Activated naive CD8-positive, alpha-beta T cell treated with anti-CD3 and anti-CD28 coated beads, Interleukin-2, amount 10 ng/mL, durations not matched to agents 7 days and 5 days (primary cell): Measurements from ENCODE around the gene ICAM5. TPM values are rescaled to one million over a fixed set of nuclear protein-coding genes. Genes with fewer than 3 reads are reported as not detected.
"Not testable (repeated sequence)": the region's sequence is repeated elsewhere in the genome, so short reads cannot be mapped to it uniquely, and the experiment has no call there.

Source experiments
- ATAC-seq: fragments of 150-1000 bp; cut with Tn5 transposase; one replicate; pipeline ENCODE4 v1.10.0; 2021; ENCODE audit warnings: low read depth, moderate library complexity
- POLR2A ChIA-PET: fragments of 350-600 bp; sonication (Branson Sonifier 250); formaldehyde crosslinking; loops from one replicate; lab custom pipeline; 2021; ENCODE audit warnings: antibody characterized with exemption; lab: Charles Lee
- DNase-seq: peaks from one replicate; pipeline ENCODE4 v3.0.0; 2021
- H3K27ac Mint-ChIP-seq: one replicate; pipeline ENCODE4 v1.8.0; 2022; ENCODE audit warnings: mild to moderate bottlenecking, mixed read lengths
- H3K27me3 Mint-ChIP-seq: one replicate; pipeline ENCODE4 v1.8.0; 2022; ENCODE audit warnings: mild to moderate bottlenecking, moderate library complexity, mixed read lengths
- H3K36me3 Mint-ChIP-seq: one replicate; pipeline ENCODE4 v1.8.0; 2021; ENCODE audit warnings: mild to moderate bottlenecking, mixed read lengths
- H3K4me1 Mint-ChIP-seq: one replicate; pipeline ENCODE4 v1.8.0; 2021; ENCODE audit warnings: mixed read lengths
- H3K4me3 Mint-ChIP-seq: one replicate; pipeline ENCODE4 v1.8.0; 2022; ENCODE audit warnings: mild to moderate bottlenecking, moderate library complexity, mixed read lengths
- H3K9me3 Mint-ChIP-seq: one replicate; pipeline ENCODE4 v1.8.0; 2021; ENCODE audit warnings: mixed read lengths
- total RNA-seq, 2 experiments: library from RNA; stranded (reverse); gene quantifications; one replicate each; pipeline ENCODE4 v1.2.3, GENCODE V29; 2021

ICAM5 gene
- total RNA-seq, 2 experiments from 2014 or later, result 0.62 to 0.83 TPM

DNA sequence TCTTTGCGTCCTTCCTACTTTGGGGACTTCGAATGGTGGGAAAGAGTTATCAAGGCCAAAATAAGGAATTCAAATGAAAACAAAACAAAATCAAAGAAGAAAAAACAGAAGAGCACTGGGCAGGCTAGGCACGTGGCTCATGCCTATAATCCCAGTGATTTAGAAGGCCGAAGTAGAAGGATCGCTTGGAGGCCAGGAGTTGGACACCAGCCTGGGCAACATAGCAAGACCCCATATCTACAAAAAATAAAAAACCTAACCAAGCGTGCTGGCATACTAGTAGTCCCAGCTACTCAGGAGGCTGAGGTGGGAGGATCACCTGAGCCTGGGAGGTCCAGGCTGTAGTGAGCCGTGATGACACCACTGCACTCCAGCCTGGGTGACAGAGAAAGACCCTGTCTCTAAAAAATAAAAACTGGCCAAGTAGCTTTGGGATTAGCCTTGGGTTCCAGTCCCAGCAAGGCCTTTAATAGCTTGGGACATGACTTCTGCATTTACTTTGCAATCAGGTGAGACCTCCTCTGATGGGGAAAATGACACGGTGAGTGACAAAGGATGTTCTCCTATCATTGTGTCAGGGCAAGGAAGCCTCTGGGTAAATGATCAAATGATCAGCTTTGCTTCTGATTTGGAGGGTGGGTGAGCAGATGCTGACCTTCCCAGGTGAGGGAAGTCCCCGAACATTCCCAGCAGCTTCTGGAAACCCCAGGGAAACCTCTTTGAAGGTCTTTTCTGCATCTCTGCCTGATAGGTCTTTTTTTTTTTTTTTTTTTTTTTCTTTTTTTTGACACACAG is 11.8 kb upstream of the ICAM5 start:
- H3K27me3 Mint-ChIP-seq, result no peaks in the 10 kb centered on the region
- H3K9me3 Mint-ChIP-seq, result no peaks in the 10 kb centered on the region
- DNase-seq (no peak), ATAC-seq (no peak)
- POLR2A ChIA-PET, result interaction anchor here (1.1 to 1.2 kb wide), 2 partner anchors 9 to 11 kb away, joined by 4 to 5 read pairs; partner anchors contain the start of gene ICAM4
- H3K4me1 Mint-ChIP-seq, result peaks cover 13% of the 10 kb centered on the region
- no peak overlapping the region for H3K27ac Mint-ChIP-seq
- peaks cover 12% of the 10 kb centered on the region for H3K36me3 Mint-ChIP-seq
- no peak overlapping the region for H3K4me3 Mint-ChIP-seq

DNA sequence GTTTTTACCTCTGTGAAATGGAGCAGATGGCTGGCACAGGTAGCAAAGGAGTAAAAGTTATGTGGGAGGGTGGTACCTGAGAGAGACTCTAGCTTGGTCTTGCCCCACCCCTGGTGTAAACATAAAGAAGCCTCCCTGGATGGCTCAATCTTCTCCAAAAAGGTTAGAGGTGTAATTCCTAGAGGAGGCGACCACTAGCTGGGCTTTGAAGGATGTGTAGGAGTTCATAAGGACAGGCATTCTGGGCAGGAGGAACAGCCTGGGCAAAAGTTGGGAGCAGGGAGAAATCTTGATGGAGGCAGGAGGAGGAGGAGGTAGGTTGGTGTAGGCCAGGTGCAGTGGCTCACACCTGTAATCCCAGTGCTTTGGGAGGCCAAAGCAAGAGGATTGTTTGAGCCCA is 10.8 kb upstream of the ICAM5 start:
- H3K27ac Mint-ChIP-seq, result peak overlapping the region; percentile 60
- no peak overlapping the region for H3K4me3 Mint-ChIP-seq
- H3K4me1 Mint-ChIP-seq, result peaks cover 13% of the 10 kb centered on the region
- H3K36me3 Mint-ChIP-seq, result peaks cover 12% of the 10 kb centered on the region
- DNase-seq, result no peak
- no peaks in the 10 kb centered on the region for H3K9me3 Mint-ChIP-seq
- POLR2A ChIA-PET, result interaction anchor here (0.6 to 2.5 kb wide), 2 partner anchors 8 to 110 kb away, joined by 3 to 26 read pairs; partner anchors contain the start of gene ICAM1
- ATAC-seq, result no peak
- no peaks in the 10 kb centered on the region for H3K27me3 Mint-ChIP-seq

DNA sequence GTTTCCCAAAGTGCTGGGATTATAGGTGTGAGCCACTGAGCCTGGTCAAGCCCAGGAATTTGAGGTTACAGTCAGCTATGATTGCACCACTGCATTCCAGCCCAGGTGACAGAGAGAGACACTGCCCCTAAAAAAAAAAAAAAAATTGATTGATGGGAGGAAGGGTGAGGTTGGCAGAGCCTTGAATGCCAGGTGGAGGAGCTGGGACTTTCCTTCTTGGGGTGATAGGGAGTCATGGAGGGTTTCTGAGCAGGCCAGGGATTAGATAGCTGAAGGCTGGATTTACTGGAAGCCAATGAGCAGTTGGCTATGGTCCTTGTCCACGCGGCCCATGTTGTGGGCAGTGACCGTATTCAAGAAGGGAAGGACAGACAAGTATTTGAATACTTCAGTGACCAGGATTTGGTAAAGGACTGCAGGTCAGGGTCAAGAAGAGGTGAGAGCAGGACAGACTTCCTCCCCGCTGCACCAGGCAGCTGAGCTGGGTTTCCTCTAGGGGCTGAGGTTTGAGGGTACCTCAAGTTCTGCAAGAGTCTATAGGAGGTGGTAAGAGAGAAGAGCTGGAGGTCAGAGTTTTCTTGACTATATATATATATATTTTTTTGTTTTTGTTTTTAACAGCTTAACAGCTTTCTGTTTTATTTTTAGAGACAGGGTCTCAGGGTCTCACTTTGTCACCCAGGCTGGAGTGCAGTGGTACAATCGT is 9.9 kb upstream of the ICAM5 start:
- no peak for DNase-seq
- peaks cover 11% of the 10 kb centered on the region for H3K4me1 Mint-ChIP-seq
- POLR2A ChIA-PET, result interaction anchor here (0.6 to 2.5 kb wide), 5 partner anchors 9 to 148 kb away, joined by 3 to 26 read pairs (median 3); partner anchors contain the start of gene ICAM1
- peak overlapping the region; percentile 36 for H3K27ac Mint-ChIP-seq
- no peaks in the 10 kb centered on the region for H3K27me3 Mint-ChIP-seq
- peak; percentile 66 for ATAC-seq
- peaks cover 16% of the 10 kb centered on the region for H3K36me3 Mint-ChIP-seq
- no peaks in the 10 kb centered on the region for H3K9me3 Mint-ChIP-seq
- peak overlapping the region; percentile 7 for H3K4me3 Mint-ChIP-seq

- H3K27me3 Mint-ChIP-seq, H3K27ac Mint-ChIP-seq, ATAC-seq, H3K4me3 Mint-ChIP-seq, POLR2A ChIA-PET, H3K9me3 Mint-ChIP-seq, DNase-seq: not testable (repeated sequence)
- Mint-ChIP-seq H3K4me1 (peaks cover 29% of the 10 kb centered on the region), H3K36me3 (peaks cover 23% of the 10 kb centered on the region)
Measured at GRCh38 chr19:10282043-10282442, 7.7 kb upstream of the ICAM5 start.

DNA sequence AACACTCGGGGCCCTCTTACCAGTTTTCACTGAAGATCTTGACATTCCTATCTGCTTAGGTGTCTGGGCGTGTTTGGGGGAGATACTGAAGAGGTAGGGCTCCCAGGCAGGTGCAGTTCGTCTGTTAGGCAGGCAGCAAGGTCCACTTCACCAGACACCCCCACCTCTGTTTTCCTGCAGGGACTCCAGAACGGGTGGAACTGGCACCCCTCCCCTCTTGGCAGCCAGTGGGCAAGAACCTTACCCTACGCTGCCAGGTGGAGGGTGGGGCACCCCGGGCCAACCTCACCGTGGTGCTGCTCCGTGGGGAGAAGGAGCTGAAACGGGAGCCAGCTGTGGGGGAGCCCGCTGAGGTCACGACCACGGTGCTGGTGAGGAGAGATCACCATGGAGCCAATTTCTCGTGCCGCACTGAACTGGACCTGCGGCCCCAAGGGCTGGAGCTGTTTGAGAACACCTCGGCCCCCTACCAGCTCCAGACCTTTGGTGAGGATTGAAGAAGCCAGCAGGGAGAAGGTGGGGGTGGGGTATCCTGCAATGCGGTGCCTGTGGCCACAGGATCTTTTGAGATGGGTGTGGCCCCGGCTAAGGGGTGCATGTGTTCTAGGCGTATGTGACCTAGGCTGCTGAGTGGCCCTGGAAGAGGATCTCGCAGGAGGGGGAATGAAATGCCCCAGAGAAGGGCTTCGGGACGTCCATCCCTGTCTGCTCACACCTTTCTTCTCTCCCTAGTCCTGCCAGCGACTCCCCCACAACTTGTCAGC is 6.3 kb upstream of the ICAM5 start:
- ATAC-seq (no peak), DNase-seq (no peak)
- H3K27me3 Mint-ChIP-seq, result peaks cover 10% of the 10 kb centered on the region
- no peaks in the 10 kb centered on the region for H3K9me3 Mint-ChIP-seq
- H3K36me3 Mint-ChIP-seq, result peaks cover 22% of the 10 kb centered on the region
- POLR2A ChIA-PET, result interaction anchor here (1.9 kb wide), 1 partner anchor 12 kb away, joined by 7 read pairs; the partner anchor contains the start of gene ICAM1
- no peak overlapping the region for H3K4me3 Mint-ChIP-seq
- peaks cover 33% of the 10 kb centered on the region for H3K4me1 Mint-ChIP-seq
- H3K27ac Mint-ChIP-seq, result no peak overlapping the region

- Mint-ChIP-seq H3K27ac (no peak overlapping the region), H3K36me3 (peaks cover 19% of the 10 kb centered on the region), H3K9me3 (no peaks in the 10 kb centered on the region), H3K4me3 (no peak overlapping the region), H3K4me1 (peaks cover 37% of the 10 kb centered on the region), H3K27me3 (peaks cover 18% of the 10 kb centered on the region)
- POLR2A ChIA-PET, result interaction anchor here (1.4 to 1.9 kb wide), 2 partner anchors 13 to 96 kb away, joined by 4 to 7 read pairs; partner anchors contain the start of genes ICAM1 and TYK2
- ATAC-seq (no peak), DNase-seq (no peak)
Measured at GRCh38 chr19:10284065-10284959, 5.4 kb upstream of the ICAM5 start.

DNA sequence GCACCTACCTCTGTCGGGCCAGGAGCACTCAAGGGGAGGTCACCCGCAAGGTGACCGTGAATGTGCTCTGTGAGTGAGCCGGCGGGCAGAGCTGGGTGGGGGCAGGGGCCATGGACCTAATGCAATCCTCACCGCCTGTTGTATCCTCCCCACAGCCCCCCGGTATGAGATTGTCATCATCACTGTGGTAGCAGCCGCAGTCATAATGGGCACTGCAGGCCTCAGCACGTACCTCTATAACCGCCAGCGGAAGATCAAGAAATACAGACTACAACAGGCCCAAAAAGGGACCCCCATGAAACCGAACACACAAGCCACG is 4.8 kb upstream of the ICAM5 start:
- peaks cover 35% of the 10 kb centered on the region for H3K4me1 Mint-ChIP-seq
- H3K27me3 Mint-ChIP-seq, result peaks cover 20% of the 10 kb centered on the region
- no peak overlapping the region for H3K4me3 Mint-ChIP-seq
- POLR2A ChIA-PET, result interaction anchor here (1.4 to 3.1 kb wide), 3 partner anchors 14 to 95 kb away, joined by 4 to 49 read pairs (median 7); partner anchors contain the start of genes ICAM1 and TYK2
- ATAC-seq, result no peak
- no peak overlapping the region for H3K27ac Mint-ChIP-seq
- no peaks in the 10 kb centered on the region for H3K9me3 Mint-ChIP-seq
- H3K36me3 Mint-ChIP-seq, result peaks cover 19% of the 10 kb centered on the region
- DNase-seq, result no peak

- Mint-ChIP-seq H3K27ac (peak overlapping the region; percentile 5), H3K36me3 (peaks cover 19% of the 10 kb centered on the region), H3K27me3 (peaks cover 24% of the 10 kb centered on the region), H3K4me3 (no peak overlapping the region), H3K9me3 (no peaks in the 10 kb centered on the region), H3K4me1 (peaks cover 36% of the 10 kb centered on the region)
- ATAC-seq (no peak), DNase-seq (no peak)
- POLR2A ChIA-PET, result interaction anchor here (0.5 to 3.1 kb wide), 3 partner anchors 9 to 95 kb away, joined by 3 to 49 read pairs (median 4); partner anchors contain the start of genes ICAM1 and TYK2
Measured at GRCh38 chr19:10285393-10285792, 4.4 kb upstream of the ICAM5 start.

- peaks cover 18% of the 10 kb centered on the region for H3K36me3 Mint-ChIP-seq
- peaks cover 47% of the 10 kb centered on the region for H3K4me1 Mint-ChIP-seq
- H3K4me3 Mint-ChIP-seq, result peak within 1 kb of the TSS; percentile 75
- peak within 1 kb of the TSS; percentile 42 for H3K27ac Mint-ChIP-seq
- peaks cover 41% of the 10 kb centered on the region for H3K27me3 Mint-ChIP-seq
- ATAC-seq (peak; percentile 65), DNase-seq (peak; percentile 72)
- POLR2A ChIA-PET, result interaction anchor here (0.7 to 3.1 kb wide), 6 partner anchors 9 to 131 kb away, joined by 3 to 49 read pairs (median 4); partner anchors contain the start of genes ICAM1 and RAVER1
- H3K9me3 Mint-ChIP-seq, result no peaks in the 10 kb centered on the region
Measured at GRCh38 chr19:10286803-10287737, 2.7 kb upstream of the ICAM5 start, which contains the start of gene ICAM4. Gene ICAM4 (plus strand): TSS chr19:10286955. CDS start chr19:10287013, 58 bp downstream.

- H3K4me3 Mint-ChIP-seq, result peak overlapping the region; percentile 77
- peaks cover 3% of the 10 kb centered on the region for H3K9me3 Mint-ChIP-seq
- DNase-seq, result no peak
- peaks cover 57% of the 10 kb centered on the region for H3K27me3 Mint-ChIP-seq
- POLR2A ChIA-PET, result interaction anchor here (0.6 to 5.0 kb wide), 5 partner anchors 11 to 132 kb away, joined by 3 to 60 read pairs (median 4); partner anchors contain the start of genes ICAM1 and RAVER1
- peaks cover 54% of the 10 kb centered on the region for H3K4me1 Mint-ChIP-seq
- no peak for ATAC-seq
- H3K27ac Mint-ChIP-seq, result peak overlapping the region; percentile 62
- peaks cover 21% of the 10 kb centered on the region for H3K36me3 Mint-ChIP-seq
Measured at GRCh38 chr19:10288662-10289166, 1.0 kb upstream of the ICAM5 start.
